ENCODE data around the gene DNAJB9.

- TF ChIP-seq POLR2AphosphoS5 (IDR thresholded peaks at IDR 0.05) = no peak
- no peak for TF ChIP-seq CTCF (IDR thresholded peaks at IDR 0.05)
- no peak for TF ChIP-seq POLR2A (IDR thresholded peaks at IDR 0.05)
Observed at GRCh38 chr7:108522780-108523179, 46.9 kb upstream of the DNAJB9 start.
